SK-N-DZ (cell line): Measurements from ENCODE around the gene BANF1.
"Not testable (repeated sequence)": the region's sequence is repeated elsewhere in the genome, so short reads cannot be mapped to it uniquely, and the experiment has no call there.

Source experiments
- DNase-seq: peaks from one replicate; pipeline ENCODE4 v3.0.0-alpha.2; 2015; ENCODE audit warnings: low spot score

Gene BANF1

GRCh38 chr11:65978391-65979238 lies 23.7 kb upstream of the BANF1 start:
- DNase-seq, result no peak

GRCh38 chr11:65979261-65979759 lies 23.0 kb upstream of the BANF1 start:
- no peak for DNase-seq

GRCh38 chr11:65981101-65981740 lies 21.1 kb upstream of the BANF1 start:
- no peak for DNase-seq

GRCh38 chr11:65981972-65982823 lies 20.1 kb upstream of the BANF1 start:
- DNase-seq, result no peak

GRCh38 chr11:65982824-65983588 lies 19.3 kb upstream of the BANF1 start:
- DNase-seq, result no peak

- no peak for DNase-seq
Measured at GRCh38 chr11:65983589-65983987, 18.7 kb upstream of the BANF1 start.

GRCh38 chr11:65987336-65987735 lies 15.0 kb upstream of the BANF1 start:
- no peak for DNase-seq

GRCh38 chr11:65988791-65989592 lies 13.3 kb upstream of the BANF1 start:
- peak; percentile 92 for DNase-seq

- no peak for DNase-seq
Measured at GRCh38 chr11:65992056-65992455, 10.2 kb upstream of the BANF1 start.

GRCh38 chr11:65997286-65997685 lies 5.0 kb upstream of the BANF1 start:
- DNase-seq, result no peak

- DNase-seq, result no peak
Measured at GRCh38 chr11:66002648-66003225, 434 bp downstream of the BANF1 start.

- DNase-seq, result no peak
Measured at GRCh38 chr11:66003291-66003690, 988 bp downstream of the BANF1 start.

GRCh38 chr11:66004186-66004585 lies 1.9 kb downstream of the BANF1 start:
- DNase-seq, result no peak

GRCh38 chr11:66006134-66006890 lies 4.0 kb downstream of the BANF1 start:
- DNase-seq, result no peak

- DNase-seq, result no peak
Measured at GRCh38 chr11:66006891-66007176, 4.5 kb downstream of the BANF1 start.

GRCh38 chr11:66007201-66007634 lies 4.9 kb downstream of the BANF1 start:
- no peak for DNase-seq

GRCh38 chr11:66008095-66008467 lies 5.8 kb downstream of the BANF1 start:
- DNase-seq, result no peak

GRCh38 chr11:66008468-66009101 lies 6.3 kb downstream of the BANF1 start:
- DNase-seq, result no peak

GRCh38 chr11:66010036-66010435 lies 7.7 kb downstream of the BANF1 start:
- not testable (repeated sequence) for DNase-seq
